ENCODE measurements around the gene ARHGEF28. TPM values are rescaled to one million over a fixed set of nuclear protein-coding genes. Genes with fewer than 3 reads are reported as not detected.

ARHGEF28 gene
- total and polyA plus RNA-seq, 10 of the 15 experiments (the other 5 are each of a cell fraction or from before 2014, with no cell fraction given), result 0.10 to 0.72 (median 0.22) TPM; not detected in 2

DNA sequence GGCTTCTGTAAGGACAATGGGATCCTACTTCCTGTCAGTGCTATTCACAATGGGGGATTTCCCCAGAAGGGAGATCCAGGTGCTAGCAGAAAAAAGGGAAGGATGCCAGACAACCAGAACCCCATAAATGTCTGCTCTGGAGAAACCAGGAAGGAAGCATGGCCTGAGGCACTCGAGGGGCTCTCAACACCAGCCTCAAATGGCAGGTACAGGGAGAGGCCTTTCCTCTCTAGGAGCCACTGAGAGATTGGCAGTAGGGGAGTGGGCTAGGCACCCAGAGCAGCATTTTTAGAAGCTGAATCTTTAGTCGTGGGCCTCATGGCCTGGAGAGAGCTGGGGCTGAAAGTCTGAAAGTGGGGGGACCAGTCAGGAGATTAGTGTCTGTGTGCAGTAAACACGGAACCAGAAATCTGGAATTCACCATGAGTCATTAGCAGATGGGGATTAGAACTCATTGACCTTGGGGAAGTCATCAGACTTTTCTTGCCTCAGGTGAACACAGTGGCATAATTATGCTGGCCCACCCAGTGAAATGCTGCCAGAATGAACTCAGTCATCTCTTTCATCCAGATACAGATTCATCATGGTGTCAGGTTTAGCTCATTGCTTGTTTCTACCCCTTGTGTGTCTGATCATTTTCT, 28.3 kb downstream of the ARHGEF28 start:
- Histone ChIP-seq H3K9ac (ENCODE audit: control insufficient read depth, insufficient read depth, low read length) (peak overlapping the region; percentile 53; the same call in 1 of the 2 replicates), H3K4me1 (ENCODE audit: control insufficient read depth, insufficient read depth, low read length) (peaks cover 23% of the 10 kb centered on the region), H3K4me3 (no peak overlapping the region), H3K79me2 (ENCODE audit: control insufficient read depth, insufficient read depth, low read length) (no peaks in the 10 kb centered on the region), H2AFZ (ENCODE audit: control insufficient read depth, low read depth, low read length) (peak overlapping the region; percentile 76), H3K27ac (ENCODE audit: control insufficient read depth, insufficient read depth) (peak overlapping the region; percentile 59), H3K27me3 (replicated peaks in 1 of 2; ENCODE audit: control insufficient read depth in 2 of 2, insufficient read depth in 2 of 2, low read length in 1 of 2) (no peaks in the 10 kb centered on the region; a peak in 1 of 4 replicates), H3K36me3 (ENCODE audit: control insufficient read depth in 2 of 2, insufficient read depth in 2 of 2, low read length in 1 of 2) (no peaks in the 10 kb centered on the region), H3K9me3 (replicated peaks; ENCODE audit: control insufficient read depth, insufficient read depth, low read length) (no peaks in the 10 kb centered on the region), H4K20me1 (ENCODE audit: control insufficient read depth, insufficient read depth) (no peaks in the 10 kb centered on the region), H3K4me2 (ENCODE audit: control insufficient read depth, insufficient read depth) (peak overlapping the region; percentile 56)
- 0% methylated on average over 3 of the region's 3 CpGs for WGBS (ENCODE audit: insufficient coverage, insufficient replicate concordance, low lambda C conversion rate, missing lambda C conversion rate)
- no TSS peak for BruUV-seq (replicated peaks)
- RAD21 ChIA-PET (ENCODE audit: unreplicated experiment), result interaction anchor here (0.9 to 3.6 kb wide), 10 partner anchors 9 to 97 kb away, joined by 3 to 24 read pairs (median 6); no protein-coding TSS in a partner anchor
- SMC1A ChIA-PET (ENCODE audit: uncharacterized antibody, unreplicated experiment), result interaction anchor here (0.6 to 6.4 kb wide), 20 partner anchors 9 to 137 kb away, joined by 3 to 68 read pairs (median 6); no protein-coding TSS in a partner anchor
- POLR2A ChIA-PET, result interaction anchor here (1.0 to 4.2 kb wide), 7 partner anchors 9 to 37 kb away, joined by 3 to 28 read pairs (median 5); no protein-coding TSS in a partner anchor
- peak; percentile 88 for ATAC-seq
- peak; percentile 65 for DNase-seq (ENCODE audit: low read depth, low spot score)
- in situ Hi-C loops (cut with MboI) (no loop called here), intact Hi-C loops (cut with micrococcal nuclease; ENCODE audit: unreplicated experiment) (loop anchor here (5.0 kb wide), 1 partner anchor 38 kb away; no protein-coding TSS in a partner anchor)
- FAIRE-seq, result no peak
- CTCF ChIA-PET, result interaction anchor here (0.5 to 4.0 kb wide), 15 partner anchors 8 to 138 kb away, joined by 3 to 24 read pairs (median 3); no protein-coding TSS in a partner anchor
- TF ChIP-seq NFYA (IDR thresholded peaks at IDR 0.05; ENCODE audit: borderline replicate concordance, low read depth, low read length), result no peak
- no peak for TF ChIP-seq ZBTB33 (IDR thresholded peaks at IDR 0.05)
- TF ChIP-seq TCF12 (IDR thresholded peaks at IDR 0.05; ENCODE audit: low read depth, low read length), result no peak
- no peak for TF ChIP-seq RAD51 (IDR thresholded peaks at IDR 0.05)
- TF ChIP-seq SP1 (IDR thresholded peaks at IDR 0.05; ENCODE audit: low read depth, low read length), result no peak
- TF ChIP-seq CREM (IDR thresholded peaks at IDR 0.05; ENCODE audit: low read depth), result peak; percentile 39; the same call in 1 of the 2 replicates
- no peak for TF ChIP-seq FOXM1 (IDR thresholded peaks at IDR 0.05; ENCODE audit: low read depth, low read length)
- TF ChIP-seq KLF5 (IDR thresholded peaks at IDR 0.05; ENCODE audit: partially characterized antibody), result no peak
- no peak for TF ChIP-seq TARDBP (IDR thresholded peaks at IDR 0.05; ENCODE audit: borderline replicate concordance)
- no peak for TF ChIP-seq CHD4 (IDR thresholded peaks at IDR 0.05)
- no peak for TF ChIP-seq IRF5 (IDR thresholded peaks at IDR 0.05; ENCODE audit: borderline replicate concordance)
- TF ChIP-seq SMC3 (IDR thresholded peaks at IDR 0.05; ENCODE audit: borderline replicate concordance, low read length), result no peak
- TF ChIP-seq ATF7 (IDR thresholded peaks at IDR 0.05; ENCODE audit: low read depth), result peak; percentile 68
- no peak for TF ChIP-seq E2F8 (IDR thresholded peaks at IDR 0.05; ENCODE audit: low read depth, partially characterized antibody)
- no peak for TF ChIP-seq SMAD5 (IDR thresholded peaks at IDR 0.05; ENCODE audit: low read depth)

Measured in GM12878 (cell line).